ENCODE data around the gene PPDPF. TPM values are rescaled to one million over a fixed set of nuclear protein-coding genes. Genes with fewer than 3 reads are reported as not detected.
A peak's percentile ranks its signal among the peaks of the same experiment; 100 is the strongest.

Gene PPDPF
- total RNA-seq, 2 donors from 2014 or later: 602 to 609 TPM

DNA sequence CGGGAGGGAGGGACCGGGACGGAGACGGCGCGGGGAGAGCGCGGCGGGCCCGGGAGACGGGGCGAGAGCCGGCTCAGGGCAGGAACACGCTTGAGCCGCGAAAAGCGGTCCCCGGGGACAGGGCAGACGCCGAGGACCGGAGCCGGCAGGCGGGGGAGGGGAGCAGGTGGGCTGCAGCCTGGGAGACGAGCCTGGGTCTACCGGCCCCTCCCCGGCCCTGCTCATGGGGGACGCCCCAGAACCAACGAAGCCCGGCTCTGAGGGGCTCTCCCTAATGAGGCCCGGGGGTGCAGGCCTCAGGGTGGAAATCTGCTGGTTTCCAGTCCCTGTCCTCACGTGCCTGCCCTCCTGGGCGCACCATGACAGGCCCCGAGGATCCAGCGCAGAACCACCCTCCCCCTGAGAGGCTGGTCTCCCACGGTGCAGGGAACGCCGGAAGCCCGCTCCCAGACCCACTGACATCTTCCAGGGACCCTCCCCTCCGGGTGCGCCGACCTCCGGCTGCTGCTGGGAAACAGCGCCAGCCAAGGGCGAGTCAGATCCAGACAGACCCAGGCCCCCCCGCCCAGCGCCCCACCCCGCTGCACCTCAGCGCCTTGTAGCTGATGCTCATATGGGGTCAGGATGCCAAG, 21.1 kb upstream of the PPDPF start:
- 6% methylated on average over 39 of the region's 48 CpGs for WGBS
- peak overlapping the region; percentile 26 to 40 for H3K4me3 ChIP-seq
- intact Hi-C loops (cut with DNase I): no loop called here
- no peaks in the 10 kb centered on the region for H3K4me1 ChIP-seq (replicated peaks)
- H3K9me3 ChIP-seq: no peaks in the 10 kb centered on the region
- H3K36me3 ChIP-seq: no peaks in the 10 kb centered on the region
- TF ChIP-seq CTCF (IDR thresholded peaks at IDR 0.05) (no peak), POLR2AphosphoS5 (IDR thresholded peaks at IDR 0.05) (no peak), POLR2A (IDR thresholded peaks at IDR 0.05) (no peak)
- no peak for DNase-seq (ENCODE audit: low spot score)
- no peak overlapping the region for H3K27ac ChIP-seq
- H3K27me3 ChIP-seq (replicated peaks; ENCODE audit: insufficient read depth): no peaks in the 10 kb centered on the region

DNA sequence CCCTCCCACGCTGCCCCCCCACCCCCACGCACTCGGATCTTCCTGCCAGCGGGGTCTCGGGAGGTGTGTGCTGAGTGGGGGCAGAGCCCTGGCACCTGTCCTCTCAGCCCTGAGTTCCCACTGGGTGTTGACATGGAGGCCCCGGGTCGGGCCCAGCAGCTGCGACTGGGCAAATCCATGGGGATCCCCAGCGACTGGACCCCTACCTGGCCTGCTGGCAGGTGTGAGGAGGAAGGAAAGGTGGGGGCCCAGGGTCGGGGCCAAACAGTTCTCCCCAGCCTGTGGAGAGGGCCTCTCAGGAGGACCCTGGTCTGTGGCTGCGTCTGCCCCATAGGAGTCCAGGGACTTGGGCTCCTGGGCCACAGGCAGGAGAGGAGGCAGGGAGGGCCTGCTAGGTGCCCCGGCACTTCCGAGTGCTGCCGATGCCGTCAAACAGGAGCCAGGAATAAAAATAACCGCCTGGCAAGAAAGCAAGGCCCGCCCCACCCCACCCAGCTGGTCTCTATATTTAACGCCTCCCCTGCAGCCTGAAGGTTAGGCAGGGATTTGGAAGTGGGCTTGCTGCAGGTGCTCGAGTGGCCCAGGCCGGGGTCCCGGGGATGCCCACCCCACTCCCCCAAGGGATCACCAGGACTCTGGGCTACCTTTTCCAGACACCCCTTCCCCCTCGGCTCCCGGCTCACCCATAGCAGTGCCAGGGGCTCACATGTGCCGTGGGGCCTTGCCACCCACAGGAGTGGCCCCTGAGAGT, 20.2 kb upstream of the PPDPF start:
- no peaks in the 10 kb centered on the region for H3K27me3 ChIP-seq (replicated peaks; ENCODE audit: insufficient read depth)
- no peak overlapping the region for H3K4me3 ChIP-seq
- intact Hi-C loops (cut with DNase I): no loop called here
- H3K9me3 ChIP-seq: no peaks in the 10 kb centered on the region
- no peaks in the 10 kb centered on the region for H3K4me1 ChIP-seq (replicated peaks)
- TF ChIP-seq POLR2AphosphoS5 (IDR thresholded peaks at IDR 0.05) (no peak), CTCF (IDR thresholded peaks at IDR 0.05) (no peak), POLR2A (IDR thresholded peaks at IDR 0.05) (no peak)
- H3K27ac ChIP-seq: no peak overlapping the region
- WGBS: 83% methylated on average over 19 of the region's 24 CpGs
- H3K36me3 ChIP-seq: no peaks in the 10 kb centered on the region
- DNase-seq (ENCODE audit: low spot score): no peak

DNA sequence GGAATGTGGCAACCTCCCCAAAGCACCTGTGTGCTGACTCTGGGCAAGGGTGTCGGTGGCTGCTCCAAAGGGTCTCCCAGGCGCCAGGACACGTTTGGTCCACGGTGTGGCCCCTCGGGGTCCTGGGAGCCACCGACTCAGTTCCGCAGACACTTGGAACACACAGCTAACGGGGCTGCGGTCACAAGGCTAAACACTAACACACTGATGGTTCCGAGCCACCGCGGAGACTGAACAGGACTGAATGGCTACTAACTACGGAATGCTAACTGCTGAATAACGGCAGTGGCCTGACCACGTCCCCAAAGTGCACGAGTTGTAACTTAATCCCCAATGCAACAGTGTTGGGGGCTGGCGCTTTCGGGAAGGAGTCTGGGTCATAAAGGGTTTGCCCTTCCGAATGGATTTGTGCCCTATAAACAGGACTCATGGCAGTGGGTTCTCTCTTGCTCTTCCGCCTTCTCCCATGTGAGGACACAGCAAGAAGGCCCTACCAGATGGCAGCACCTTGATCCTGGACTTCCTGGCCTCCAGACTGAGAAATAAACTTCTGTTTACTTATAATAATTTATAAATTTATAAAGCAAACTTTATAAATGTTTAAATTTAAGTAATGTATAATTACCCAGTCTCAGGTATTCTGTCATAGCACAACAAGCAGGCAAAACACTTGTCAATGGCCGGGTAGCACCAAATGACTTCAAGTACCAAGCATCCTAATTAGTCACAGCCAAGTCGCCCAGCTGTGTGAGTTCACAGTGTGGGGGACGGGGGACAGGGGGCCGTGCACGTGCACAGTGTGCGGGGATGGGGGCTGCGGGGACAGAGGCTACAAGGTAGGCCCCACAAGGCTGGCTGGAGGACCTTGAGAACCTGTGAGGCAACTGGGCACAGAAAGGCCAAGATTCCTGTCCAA, 19.4 kb upstream of the PPDPF start:
- Histone ChIP-seq H3K27ac (no peak overlapping the region), H3K4me1 (replicated peaks) (no peaks in the 10 kb centered on the region), H3K9me3 (no peaks in the 10 kb centered on the region), H3K27me3 (replicated peaks; ENCODE audit: insufficient read depth) (no peaks in the 10 kb centered on the region), H3K4me3 (no peak overlapping the region), H3K36me3 (no peaks in the 10 kb centered on the region)
- DNase-seq (ENCODE audit: low spot score): no peak
- TF ChIP-seq POLR2AphosphoS5 (IDR thresholded peaks at IDR 0.05) (no peak), CTCF (IDR thresholded peaks at IDR 0.05) (no peak), POLR2A (IDR thresholded peaks at IDR 0.05) (no peak)
- 82% methylated on average over 27 of the region's 27 CpGs for WGBS
- intact Hi-C loops (cut with DNase I): no loop called here

DNA sequence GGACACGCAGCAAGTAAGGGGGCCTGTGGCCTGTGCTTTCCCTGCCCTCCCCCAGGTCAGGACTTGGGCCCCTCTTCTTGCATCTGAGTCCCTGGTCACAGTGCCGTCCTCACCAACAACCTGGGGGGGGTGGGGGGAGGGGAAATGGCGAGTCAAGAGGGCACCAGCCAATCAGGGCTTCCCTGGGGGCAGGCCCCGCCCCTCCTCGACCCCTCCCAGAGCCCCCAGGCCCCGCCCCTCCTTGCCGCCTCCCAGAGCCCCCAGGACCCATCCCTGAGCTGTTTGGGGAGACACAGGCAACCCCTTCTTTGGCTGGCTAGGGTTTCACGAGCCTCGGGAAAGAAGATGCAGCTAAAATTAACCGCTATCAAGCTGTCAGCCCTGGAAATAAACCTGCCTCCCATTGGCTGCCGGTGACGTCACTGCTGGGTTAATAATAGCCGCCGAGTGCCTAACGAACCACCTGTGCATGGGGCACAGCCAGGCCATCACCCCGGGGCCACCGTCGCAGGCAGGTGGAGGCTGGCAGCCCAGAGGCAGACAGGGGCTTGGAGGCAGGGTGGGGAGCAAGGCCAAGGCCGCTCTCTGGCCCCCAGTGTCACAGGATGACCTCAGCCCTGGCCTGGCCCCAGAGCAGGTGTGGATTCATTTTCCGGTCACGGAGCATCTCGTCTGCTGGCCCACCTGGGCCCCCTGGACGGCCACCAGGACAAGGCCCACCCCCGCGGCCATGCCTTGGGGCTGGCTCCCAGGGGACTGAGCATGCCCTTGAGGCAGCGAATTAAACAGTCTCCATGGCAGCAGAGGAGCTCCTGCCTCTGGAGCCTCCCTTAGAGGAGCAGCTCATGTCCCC, 18.5 kb upstream of the PPDPF start:
- DNase-seq (ENCODE audit: low spot score): no peak
- H3K4me3 ChIP-seq: no peak overlapping the region

More for the DNA sequence above, 18.5 kb upstream of the PPDPF start:
- no peak overlapping the region for H3K27ac ChIP-seq
- no peaks in the 10 kb centered on the region for H3K4me1 ChIP-seq (replicated peaks)
- no peaks in the 10 kb centered on the region for H3K27me3 ChIP-seq (replicated peaks; ENCODE audit: insufficient read depth)
- WGBS: 25% methylated on average over 20 of the region's 26 CpGs
- TF ChIP-seq POLR2A (IDR thresholded peaks at IDR 0.05) (no peak), POLR2AphosphoS5 (IDR thresholded peaks at IDR 0.05) (no peak), CTCF (IDR thresholded peaks at IDR 0.05) (no peak)
- no peaks in the 10 kb centered on the region for H3K9me3 ChIP-seq
- intact Hi-C loops (cut with DNase I): no loop called here
- H3K36me3 ChIP-seq: no peaks in the 10 kb centered on the region

All from prostate gland (tissue), 2 donors.